ENCODE measurements around the gene KCNIP4. TPM values are rescaled to one million over a fixed set of nuclear protein-coding genes. Genes with fewer than 3 reads are reported as not detected.

KCNIP4 gene
- total and polyA plus RNA-seq, 2 of the 8 experiments (the other 6 are each of a cell fraction or from before 2014, with no cell fraction given), result 0.06 TPM; not detected in 1

GRCh38 chr4:21819086-21819485 lies 129.5 kb downstream of the KCNIP4 start:
- H3K4me2 ChIP-seq (ENCODE audit: insufficient read depth in 1 of 2, low read depth in 2 of 2, low read length in 2 of 2), result no peak overlapping the region
- no peak overlapping the region for H4K91ac ChIP-seq (replicated peaks; ENCODE audit: insufficient read length, low read length)
- H2BK5ac ChIP-seq (ENCODE audit: low read depth, low read length), result no peak overlapping the region
- H3K79me2 ChIP-seq (ENCODE audit: control insufficient read depth in 1 of 2, insufficient read depth in 2 of 2, low read length in 2 of 2), result no peaks in the 10 kb centered on the region
- H3K4me3 ChIP-seq (ENCODE audit: extremely low read depth in 1 of 4, insufficient read depth in 2 of 4, low read depth in 3 of 4, low read length in 4 of 4), result no peak overlapping the region
- H2BK12ac ChIP-seq (ENCODE audit: low read depth, low read length), result no peak overlapping the region
- 92% methylated on average over 1 of the region's 1 CpG; no CpG with 5 or more reads in 1 of the 2 experiments for WGBS, 2 experiments (ENCODE audit: extremely low coverage in 1 of 2, insufficient coverage in 1 of 2, insufficient read length in 1 of 2, insufficient replicate concordance in 2 of 2, low coverage in 1 of 2, low lambda C conversion rate in 2 of 2, missing lambda C conversion rate in 1 of 2)
- no peak overlapping the region for H3K23ac ChIP-seq (ENCODE audit: insufficient read length)
- H3K27ac ChIP-seq (ENCODE audit: low read depth, low read length), result no peak overlapping the region
- no peak overlapping the region for H2BK20ac ChIP-seq (ENCODE audit: low read length)
- TF ChIP-seq SIRT6 (IDR thresholded peaks at IDR 0.05; ENCODE audit: low read length) (no peak), NANOG (IDR thresholded peaks at IDR 0.05; ENCODE audit: insufficient read depth, low read depth, low read length, poor library complexity, severe bottlenecking) (no peak), SRF (IDR thresholded peaks at IDR 0.05; ENCODE audit: low read depth, low read length) (no peak), RBBP5 (IDR thresholded peaks at IDR 0.05; ENCODE audit: borderline replicate concordance, low read depth, low read length) (no peak), ATF3 (IDR thresholded peaks at IDR 0.05; ENCODE audit: insufficient read depth, low read depth, low read length) (no peak), RAD21 (IDR thresholded peaks at IDR 0.05 in 1 of 2, conservative IDR thresholded peaks at IDR 0.05 in 1 of 2; ENCODE audit: low read depth in 2 of 2, low read length in 2 of 2) (no peak), BCL11A (IDR thresholded peaks at IDR 0.05; ENCODE audit: low read depth in 2 of 2, low read length in 2 of 2) (no peak)
- no peak for FAIRE-seq
- H3K56ac ChIP-seq (replicated peaks; ENCODE audit: insufficient read length, low read depth, low read length), result no peak overlapping the region
- no peaks in the 10 kb centered on the region for H3K4me1 ChIP-seq (replicated peaks in 1 of 4; ENCODE audit: control insufficient read depth in 3 of 4, insufficient read depth in 4 of 4, low read length in 3 of 4)
- no peaks in the 10 kb centered on the region for H4K20me1 ChIP-seq (replicated peaks in 1 of 2; ENCODE audit: control insufficient read depth in 1 of 2, insufficient read depth in 2 of 2, low read length in 2 of 2)
- POLR2A ChIA-PET (ENCODE audit: partially characterized antibody), result no interaction called here
- CTCF ChIA-PET (ENCODE audit: partially characterized antibody), result no interaction called here
- no peaks in the 10 kb centered on the region; a peak in 1 of 8 replicates for H3K36me3 ChIP-seq (ENCODE audit: control insufficient read depth in 2 of 4, insufficient read depth in 4 of 4, low read length in 3 of 4)
- H3K27me3 ChIP-seq (replicated peaks in 1 of 4; ENCODE audit: control insufficient read depth in 3 of 4, extremely low read depth in 1 of 4, insufficient read depth in 3 of 4, low read length in 3 of 4), result no peaks in the 10 kb centered on the region
- no peak overlapping the region for H3K14ac ChIP-seq (ENCODE audit: insufficient read length)
- H3K4ac ChIP-seq (replicated peaks; ENCODE audit: insufficient read length, low read depth, low read length), result no peak overlapping the region
- no peak overlapping the region for H4K5ac ChIP-seq (ENCODE audit: insufficient read length, low read depth, low read length)
- peaks cover 8 to 11% of the 10 kb centered on the region in 2 experiments; a peak in 1 of 4 replicates for H3K9me3 ChIP-seq (ENCODE audit: insufficient read depth in 2 of 2, low read depth in 1 of 2, low read length in 1 of 2)
- H3K9ac ChIP-seq (replicated peaks in 1 of 4; ENCODE audit: extremely low read depth in 1 of 4, low read depth in 3 of 4, low read length in 3 of 4), result no peak overlapping the region
- no peak overlapping the region for H4K8ac ChIP-seq (ENCODE audit: extremely low read depth, insufficient read depth, low read length)
- no peak overlapping the region for H2BK15ac ChIP-seq (ENCODE audit: low read length)
- H3K23me2 ChIP-seq (ENCODE audit: low read depth, low read length), result no peaks in the 10 kb centered on the region
- H2AFZ ChIP-seq (ENCODE audit: low read length), result no peak overlapping the region
- H2BK120ac ChIP-seq (replicated peaks; ENCODE audit: low read depth, low read length), result no peak overlapping the region
- H2AK5ac ChIP-seq (ENCODE audit: low read depth, low read length), result no peak overlapping the region
- DNase-seq (ENCODE audit: low read depth in 1 of 2, low spot score in 2 of 2), result no peak
- no peak overlapping the region for H3K18ac ChIP-seq (ENCODE audit: extremely low read depth, low read length)
- H3K79me1 ChIP-seq (ENCODE audit: low read depth, low read length), result no peaks in the 10 kb centered on the region

Data from H1 (cell line).